ENCODE data around the gene AJM1.

DNA sequence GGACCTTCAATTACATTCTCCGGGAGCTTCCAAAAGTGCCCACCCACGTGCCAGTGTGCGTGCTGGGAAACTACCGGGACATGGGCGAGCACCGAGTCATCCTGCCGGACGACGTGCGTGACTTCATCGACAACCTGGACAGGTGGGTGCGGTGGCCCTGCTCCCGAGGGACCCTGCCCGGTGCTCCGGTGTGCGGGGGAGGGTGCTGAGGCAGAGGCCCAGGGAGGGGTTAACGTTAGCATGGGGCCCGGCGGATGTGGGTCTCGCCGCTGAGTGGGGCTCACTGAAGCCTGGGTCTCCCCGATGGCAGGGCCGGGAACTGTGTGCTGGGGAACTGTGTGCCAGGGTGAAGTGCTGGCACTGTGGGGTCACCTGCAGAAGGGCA lies 10.6 kb upstream of the AJM1 start:
- TF ChIP-seq CTCF (IDR thresholded peaks at IDR 0.05) (no peak), POLR2A (IDR thresholded peaks at IDR 0.05) (no peak)
